HG03060 (cell line): Measurements from ENCODE around the gene FBXO27.
"Not testable (repeated sequence)": the region's sequence is repeated elsewhere in the genome, so short reads cannot be mapped to it uniquely, and the experiment has no call there.

Experiments
- ATAC-seq: cut with Tn5 transposase; IDR thresholded peaks from one replicate; pipeline ENCODE4 v1.9.1; 2021; ENCODE audit warnings: low read depth, moderate number of reproducible peaks; ENCODE audit not compliant: unreplicated experiment

Gene FBXO27

GRCh38 chr19:39046037-39046821 is 13.9 kb upstream of the FBXO27 start:
- ATAC-seq: no peak

GRCh38 chr19:39045506-39045905 is 13.2 kb upstream of the FBXO27 start:
- ATAC-seq: no peak

- ATAC-seq: no peak
Measured at GRCh38 chr19:39038098-39038497, 5.7 kb upstream of the FBXO27 start.

- no peak for ATAC-seq
Measured at GRCh38 chr19:39037194-39037593, 4.8 kb upstream of the FBXO27 start.

- ATAC-seq: no peak
Measured at GRCh38 chr19:39036581-39036980, 4.2 kb upstream of the FBXO27 start.

GRCh38 chr19:39031368-39032062 is 834 bp downstream of the FBXO27 start:
- no peak for ATAC-seq

GRCh38 chr19:39030854-39031367 is 1.4 kb downstream of the FBXO27 start:
- ATAC-seq: no peak

- no peak for ATAC-seq
Measured at GRCh38 chr19:39024875-39025641, 7.3 kb downstream of the FBXO27 start.

- ATAC-seq: no peak
Measured at GRCh38 chr19:39021063-39021462, 11.3 kb downstream of the FBXO27 start.

GRCh38 chr19:39017646-39018045 is 14.7 kb downstream of the FBXO27 start:
- no peak for ATAC-seq

- ATAC-seq: no peak
Measured at GRCh38 chr19:39017026-39017425, 15.3 kb downstream of the FBXO27 start.

- no peak for ATAC-seq
Measured at GRCh38 chr19:39014037-39014436, 18.3 kb downstream of the FBXO27 start.

- no peak for ATAC-seq
Measured at GRCh38 chr19:39009001-39009400, 23.3 kb downstream of the FBXO27 start.

GRCh38 chr19:39008137-39008536 is 24.2 kb downstream of the FBXO27 start:
- ATAC-seq: no peak

GRCh38 chr19:39007096-39007495 is 25.3 kb downstream of the FBXO27 start:
- ATAC-seq: no peak

- no peak for ATAC-seq
Measured at GRCh38 chr19:39004403-39004802, 27.9 kb downstream of the FBXO27 start.

- no peak for ATAC-seq
Measured at GRCh38 chr19:39003796-39004195, 28.6 kb downstream of the FBXO27 start.

GRCh38 chr19:39003188-39003587 is 29.2 kb downstream of the FBXO27 start:
- no peak for ATAC-seq

- no peak for ATAC-seq
Measured at GRCh38 chr19:39001041-39001440, 31.3 kb downstream of the FBXO27 start.

GRCh38 chr19:38997576-38997975 is 34.8 kb downstream of the FBXO27 start:
- ATAC-seq: not testable (repeated sequence)

GRCh38 chr19:38993271-38993670 is 39.1 kb downstream of the FBXO27 start:
- no peak for ATAC-seq
